Measurements from ENCODE around the gene HNF1B.

The HNF1B gene

GRCh38 chr17:37657202-37657601 lies 87.7 kb downstream of the HNF1B start:
- no peak overlapping the region for H3K4me3 ChIP-seq (ENCODE audit: low read depth, low read length)
- no peaks in the 10 kb centered on the region for H3K36me3 ChIP-seq (ENCODE audit: control insufficient read depth, insufficient read depth, low read length)
- H3K27me3 ChIP-seq (ENCODE audit: control insufficient read depth, insufficient read depth, low read length) = no peaks in the 10 kb centered on the region
- H3K9ac ChIP-seq (ENCODE audit: low read depth, low read length) = no peak overlapping the region
- no peaks in the 10 kb centered on the region for H3K9me3 ChIP-seq (ENCODE audit: control insufficient read depth, insufficient read depth, low read length)
- no peaks in the 10 kb centered on the region for H3K4me1 ChIP-seq (ENCODE audit: control insufficient read depth, insufficient read depth, low read length)

- H3K9ac ChIP-seq (ENCODE audit: low read depth, low read length) = no peak overlapping the region
- no peaks in the 10 kb centered on the region for H3K36me3 ChIP-seq (ENCODE audit: control insufficient read depth, insufficient read depth, low read length)
- peaks cover 14% of the 10 kb centered on the region for H3K27me3 ChIP-seq (ENCODE audit: control insufficient read depth, insufficient read depth, low read length)
- no peaks in the 10 kb centered on the region for H3K9me3 ChIP-seq (ENCODE audit: control insufficient read depth, insufficient read depth, low read length)
- H3K4me1 ChIP-seq (ENCODE audit: control insufficient read depth, insufficient read depth, low read length) = no peaks in the 10 kb centered on the region
- no peak overlapping the region for H3K4me3 ChIP-seq (ENCODE audit: low read depth, low read length)
These were observed 93.0 kb downstream of the HNF1B start for GRCh38 chr17:37651849-37652248.

DNA sequence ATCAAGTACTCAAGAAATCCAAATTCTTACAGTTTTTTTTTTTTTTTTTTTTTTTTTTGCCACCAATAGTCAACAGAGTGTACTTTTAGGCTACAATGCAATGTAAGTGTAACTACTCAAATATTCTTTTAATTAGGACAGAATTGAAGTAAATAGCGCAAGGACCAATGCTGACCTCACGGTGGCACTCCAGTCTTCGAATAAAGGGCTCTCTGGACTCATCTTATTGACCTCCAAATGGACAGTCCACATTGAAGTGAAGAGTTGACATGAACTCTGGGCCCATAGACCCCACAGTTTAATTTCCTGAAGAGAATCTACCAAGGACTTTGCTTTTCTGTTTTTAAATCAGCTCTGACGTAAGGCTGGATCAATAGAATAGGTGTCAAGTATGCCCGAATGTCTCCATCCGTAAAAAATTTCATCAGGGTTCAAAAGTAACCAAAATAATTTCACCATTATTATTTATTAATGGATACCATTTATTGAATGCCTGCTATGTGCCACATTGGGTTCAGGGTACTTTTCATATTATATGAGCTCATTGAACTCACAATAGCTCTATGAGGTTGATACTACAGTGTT lies 94.3 kb downstream of the HNF1B start:
- no peak overlapping the region for H3K9ac ChIP-seq (ENCODE audit: low read depth, low read length)
- H3K9me3 ChIP-seq (ENCODE audit: control insufficient read depth, insufficient read depth, low read length) = no peaks in the 10 kb centered on the region
- H3K4me3 ChIP-seq (ENCODE audit: low read depth, low read length) = no peak overlapping the region
- H3K36me3 ChIP-seq (ENCODE audit: control insufficient read depth, insufficient read depth, low read length) = no peaks in the 10 kb centered on the region
- H3K27me3 ChIP-seq (ENCODE audit: control insufficient read depth, insufficient read depth, low read length) = peaks cover 25% of the 10 kb centered on the region
- H3K4me1 ChIP-seq (ENCODE audit: control insufficient read depth, insufficient read depth, low read length) = no peaks in the 10 kb centered on the region

GRCh38 chr17:37648555-37648954 lies 96.3 kb downstream of the HNF1B start:
- no peak overlapping the region for H3K9ac ChIP-seq (ENCODE audit: low read depth, low read length)
- no peaks in the 10 kb centered on the region for H3K4me1 ChIP-seq (ENCODE audit: control insufficient read depth, insufficient read depth, low read length)
- H3K4me3 ChIP-seq (ENCODE audit: low read depth, low read length) = no peak overlapping the region
- H3K9me3 ChIP-seq (ENCODE audit: control insufficient read depth, insufficient read depth, low read length) = no peaks in the 10 kb centered on the region
- peaks cover 33% of the 10 kb centered on the region for H3K27me3 ChIP-seq (ENCODE audit: control insufficient read depth, insufficient read depth, low read length)
- H3K36me3 ChIP-seq (ENCODE audit: control insufficient read depth, insufficient read depth, low read length) = no peaks in the 10 kb centered on the region

DNA sequence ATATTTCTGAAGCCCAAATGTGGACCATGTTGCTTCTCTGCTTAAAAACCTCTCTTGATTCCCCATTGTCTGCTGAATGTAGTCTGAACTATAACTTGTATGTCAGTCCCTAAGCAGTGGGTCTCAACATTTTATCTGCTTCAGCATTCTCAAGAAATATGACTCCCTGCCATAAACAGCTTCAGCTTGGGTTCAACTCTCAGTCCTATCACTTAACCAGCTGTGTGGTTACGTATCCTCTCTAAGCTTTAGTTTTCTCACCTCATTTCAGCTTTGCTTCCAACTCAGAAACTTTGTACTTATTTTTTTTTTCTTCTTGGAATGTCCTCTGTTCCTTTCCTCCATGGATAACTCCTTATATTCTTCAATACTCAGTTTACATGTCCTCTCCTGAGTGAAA lies 97.0 kb downstream of the HNF1B start:
- Histone ChIP-seq H3K4me1 (ENCODE audit: control insufficient read depth, insufficient read depth, low read length) (no peaks in the 10 kb centered on the region), H3K9ac (ENCODE audit: low read depth, low read length) (no peak overlapping the region), H3K4me3 (ENCODE audit: low read depth, low read length) (no peak overlapping the region), H3K27me3 (ENCODE audit: control insufficient read depth, insufficient read depth, low read length) (peaks cover 33% of the 10 kb centered on the region), H3K9me3 (ENCODE audit: control insufficient read depth, insufficient read depth, low read length) (no peaks in the 10 kb centered on the region), H3K36me3 (ENCODE audit: control insufficient read depth, insufficient read depth, low read length) (no peaks in the 10 kb centered on the region)

GRCh38 chr17:37643869-37644268 lies 101.0 kb downstream of the HNF1B start:
- no peaks in the 10 kb centered on the region for H3K4me1 ChIP-seq (ENCODE audit: control insufficient read depth, insufficient read depth, low read length)
- no peaks in the 10 kb centered on the region for H3K9me3 ChIP-seq (ENCODE audit: control insufficient read depth, insufficient read depth, low read length)
- H3K9ac ChIP-seq (ENCODE audit: low read depth, low read length) = no peak overlapping the region
- H3K27me3 ChIP-seq (ENCODE audit: control insufficient read depth, insufficient read depth, low read length) = peaks cover 29% of the 10 kb centered on the region
- peak overlapping the region; percentile 88 for H3K4me3 ChIP-seq (ENCODE audit: low read depth, low read length)
- H3K36me3 ChIP-seq (ENCODE audit: control insufficient read depth, insufficient read depth, low read length) = peaks cover 2% of the 10 kb centered on the region

DNA sequence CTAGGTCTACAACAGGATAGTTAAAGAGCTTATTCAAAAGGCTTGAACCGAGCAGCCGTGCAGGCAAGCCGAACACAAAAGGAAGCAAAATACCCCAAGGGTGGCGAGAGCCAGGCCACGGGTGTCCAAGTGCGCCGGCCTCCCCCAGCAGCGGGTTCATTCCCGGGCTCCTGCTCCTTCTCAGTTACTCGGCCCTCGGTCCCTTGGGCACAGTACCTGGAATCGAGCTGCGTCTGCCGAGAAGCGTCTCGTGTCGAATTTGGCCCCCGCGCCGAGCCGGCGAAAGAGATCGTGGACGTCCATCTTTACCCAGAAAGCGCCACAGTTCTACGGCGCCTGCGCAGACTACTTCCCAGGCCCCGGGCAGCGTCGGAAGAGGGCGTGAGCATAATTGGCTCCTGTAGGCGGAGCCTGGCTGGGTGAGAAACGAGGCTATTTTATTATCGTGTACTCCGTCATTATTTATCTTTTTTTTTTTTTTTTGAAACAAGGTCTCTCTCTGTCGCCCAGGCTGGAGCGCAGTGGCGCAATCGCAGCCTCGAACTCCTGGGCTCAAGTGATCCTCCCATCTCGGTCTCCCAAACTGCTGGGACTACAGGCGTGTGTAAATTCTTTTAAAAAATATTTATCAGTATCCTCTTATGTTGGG lies 101.6 kb downstream of the HNF1B start, which contains the start of gene DDX52:
Gene DDX52, minus strand, starts transcription at position 329 of the 649 bp plus-strand sequence. Its CDS starts 26 bp downstream, at position 303.
- Histone ChIP-seq H3K9me3 (ENCODE audit: control insufficient read depth, insufficient read depth, low read length) (no peaks in the 10 kb centered on the region), H3K27me3 (ENCODE audit: control insufficient read depth, insufficient read depth, low read length) (peaks cover 24% of the 10 kb centered on the region), H3K9ac (ENCODE audit: low read depth, low read length) (peak within 1 kb of the TSS; percentile 80), H3K4me3 (ENCODE audit: low read depth, low read length) (peak within 1 kb of the TSS; percentile 88), H3K4me1 (ENCODE audit: control insufficient read depth, insufficient read depth, low read length) (no peaks in the 10 kb centered on the region), H3K36me3 (ENCODE audit: control insufficient read depth, insufficient read depth, low read length) (peaks cover 2% of the 10 kb centered on the region)

DNA sequence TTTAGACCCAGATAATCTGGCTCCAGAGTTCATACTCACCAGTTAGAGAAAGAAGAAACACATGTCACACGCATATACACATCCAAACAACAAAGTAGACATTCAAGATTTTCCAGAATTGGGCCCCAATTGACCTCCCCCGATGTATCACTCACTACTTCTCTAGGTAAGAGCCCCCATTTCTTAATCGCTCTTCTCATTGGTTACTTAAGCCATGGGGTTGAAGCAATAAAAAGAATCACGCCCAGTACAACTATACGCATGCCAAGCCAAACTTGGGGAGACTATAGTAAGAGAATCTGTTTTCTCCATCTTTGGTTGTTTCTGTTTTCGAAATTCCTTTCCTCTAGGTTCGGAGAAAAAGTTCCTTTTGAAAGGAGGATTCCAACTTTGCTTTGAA lies 102.2 kb downstream of the HNF1B start:
- Histone ChIP-seq H3K9ac (ENCODE audit: low read depth, low read length) (peak overlapping the region; percentile 80), H3K27me3 (ENCODE audit: control insufficient read depth, insufficient read depth, low read length) (peaks cover 19% of the 10 kb centered on the region), H3K9me3 (ENCODE audit: control insufficient read depth, insufficient read depth, low read length) (no peaks in the 10 kb centered on the region), H3K4me3 (ENCODE audit: low read depth, low read length) (peak overlapping the region; percentile 88), H3K36me3 (ENCODE audit: control insufficient read depth, insufficient read depth, low read length) (peaks cover 2% of the 10 kb centered on the region), H3K4me1 (ENCODE audit: control insufficient read depth, insufficient read depth, low read length) (no peaks in the 10 kb centered on the region)

- Histone ChIP-seq H3K4me1 (ENCODE audit: control insufficient read depth, insufficient read depth, low read length) (no peaks in the 10 kb centered on the region), H3K4me3 (ENCODE audit: low read depth, low read length) (no peak overlapping the region), H3K9ac (ENCODE audit: low read depth, low read length) (no peak overlapping the region), H3K9me3 (ENCODE audit: control insufficient read depth, insufficient read depth, low read length) (no peaks in the 10 kb centered on the region), H3K36me3 (ENCODE audit: control insufficient read depth, insufficient read depth, low read length) (peaks cover 5% of the 10 kb centered on the region), H3K27me3 (ENCODE audit: control insufficient read depth, insufficient read depth, low read length) (peaks cover 7% of the 10 kb centered on the region)
These were observed 104.8 kb downstream of the HNF1B start for GRCh38 chr17:37640015-37640414.

- Histone ChIP-seq H3K9ac (ENCODE audit: low read depth, low read length) (no peak overlapping the region), H3K9me3 (ENCODE audit: control insufficient read depth, insufficient read depth, low read length) (no peaks in the 10 kb centered on the region), H3K27me3 (ENCODE audit: control insufficient read depth, insufficient read depth, low read length) (no peaks in the 10 kb centered on the region), H3K4me3 (ENCODE audit: low read depth, low read length) (no peak overlapping the region), H3K36me3 (ENCODE audit: control insufficient read depth, insufficient read depth, low read length) (peaks cover 5% of the 10 kb centered on the region), H3K4me1 (ENCODE audit: control insufficient read depth, insufficient read depth, low read length) (no peaks in the 10 kb centered on the region)
These were observed 106.9 kb downstream of the HNF1B start for GRCh38 chr17:37637956-37638355.

All from iPS-15b (cell line).